Kidney epithelial cell (primary cell): Measurements from ENCODE around the gene ZSWIM6. TPM values are rescaled to one million over a fixed set of nuclear protein-coding genes. Genes with fewer than 3 reads are reported as not detected.
A peak's percentile ranks its signal among the peaks of the same experiment; 100 is the strongest.

Experiments used
- DNase-seq: peaks from one replicate; pipeline ENCODE4 v3.0.0-alpha.2; 2010; ENCODE audit warnings: low read depth
- H3K27me3 ChIP-seq: 2 replicates; pipeline ENCODE4 v1.6.0; 2011; ENCODE audit warnings: low read length; ENCODE audit not compliant: control insufficient read depth, insufficient read depth
- H3K36me3 ChIP-seq: 2 replicates; pipeline ENCODE4 v1.5.1; 2011; ENCODE audit warnings: low read length; ENCODE audit not compliant: control insufficient read depth, insufficient read depth
- H3K4me3 ChIP-seq: 2 replicates; pipeline ENCODE4 v1.5.1; 2011; ENCODE audit warnings: low read depth, mild to moderate bottlenecking, control low read depth, low read length
- CTCF ChIP-seq: IDR thresholded peaks from 2 replicates; pipeline ENCODE4 v1.5.1; 2011; ENCODE audit warnings: mild to moderate bottlenecking, moderate library complexity, low read length, control low read depth, inconsistent platforms; ENCODE audit not compliant: insufficient read depth, poor library complexity, severe bottlenecking
- total RNA-seq: library from RNA; depleted of rRNA; stranded (reverse); fragments of >200 nt; gene quantifications from 2 replicates; pipeline ENCODE4 v1.2.3, GENCODE V29; 2015

ZSWIM6 gene
- total RNA-seq, 1 donor from 2014 or later, result 18.5 TPM

- TF ChIP-seq CTCF, result no peak
- no peaks in the 10 kb centered on the region for H3K36me3 ChIP-seq
- H3K27me3 ChIP-seq, result no peaks in the 10 kb centered on the region
- no peak overlapping the region for H3K4me3 ChIP-seq
- DNase-seq, result no peak
These were observed 238.7 kb downstream of the ZSWIM6 start for GRCh38 chr5:61570767-61571166.

GRCh38 chr5:61572959-61573358 lies 240.9 kb downstream of the ZSWIM6 start:
- DNase-seq, result no peak
- no peak for TF ChIP-seq CTCF
- no peak overlapping the region for H3K4me3 ChIP-seq
- H3K27me3 ChIP-seq, result no peaks in the 10 kb centered on the region
- H3K36me3 ChIP-seq, result no peaks in the 10 kb centered on the region

- no peaks in the 10 kb centered on the region for H3K27me3 ChIP-seq
- no peaks in the 10 kb centered on the region for H3K36me3 ChIP-seq
- no peak overlapping the region for H3K4me3 ChIP-seq
- TF ChIP-seq CTCF, result no peak
- DNase-seq, result peak; percentile 28
These were observed 243.0 kb downstream of the ZSWIM6 start for GRCh38 chr5:61575103-61575502.

- Histone ChIP-seq H3K27me3 (no peaks in the 10 kb centered on the region), H3K36me3 (no peaks in the 10 kb centered on the region), H3K4me3 (no peak overlapping the region)
- no peak for TF ChIP-seq CTCF
- DNase-seq, result no peak
These were observed 243.5 kb downstream of the ZSWIM6 start for GRCh38 chr5:61575581-61575980.

GRCh38 chr5:61576556-61576955 lies 244.5 kb downstream of the ZSWIM6 start:
- no peak for DNase-seq
- H3K27me3 ChIP-seq, result no peaks in the 10 kb centered on the region
- H3K36me3 ChIP-seq, result no peaks in the 10 kb centered on the region
- no peak overlapping the region for H3K4me3 ChIP-seq
- no peak for TF ChIP-seq CTCF

GRCh38 chr5:61578858-61579503 lies 246.9 kb downstream of the ZSWIM6 start:
- no peak for DNase-seq
- H3K36me3 ChIP-seq, result no peaks in the 10 kb centered on the region
- no peaks in the 10 kb centered on the region for H3K27me3 ChIP-seq
- H3K4me3 ChIP-seq, result no peak overlapping the region
- no peak for TF ChIP-seq CTCF
